HG02981 (cell line): ENCODE data around the gene ENGASE.

Source experiments
- ATAC-seq: cut with Tn5 transposase; IDR thresholded peaks from one replicate; pipeline ENCODE4 v1.9.1; 2021; ENCODE audit warnings: mild to moderate bottlenecking, moderate library complexity; ENCODE audit not compliant: unreplicated experiment

ENGASE gene

DNA sequence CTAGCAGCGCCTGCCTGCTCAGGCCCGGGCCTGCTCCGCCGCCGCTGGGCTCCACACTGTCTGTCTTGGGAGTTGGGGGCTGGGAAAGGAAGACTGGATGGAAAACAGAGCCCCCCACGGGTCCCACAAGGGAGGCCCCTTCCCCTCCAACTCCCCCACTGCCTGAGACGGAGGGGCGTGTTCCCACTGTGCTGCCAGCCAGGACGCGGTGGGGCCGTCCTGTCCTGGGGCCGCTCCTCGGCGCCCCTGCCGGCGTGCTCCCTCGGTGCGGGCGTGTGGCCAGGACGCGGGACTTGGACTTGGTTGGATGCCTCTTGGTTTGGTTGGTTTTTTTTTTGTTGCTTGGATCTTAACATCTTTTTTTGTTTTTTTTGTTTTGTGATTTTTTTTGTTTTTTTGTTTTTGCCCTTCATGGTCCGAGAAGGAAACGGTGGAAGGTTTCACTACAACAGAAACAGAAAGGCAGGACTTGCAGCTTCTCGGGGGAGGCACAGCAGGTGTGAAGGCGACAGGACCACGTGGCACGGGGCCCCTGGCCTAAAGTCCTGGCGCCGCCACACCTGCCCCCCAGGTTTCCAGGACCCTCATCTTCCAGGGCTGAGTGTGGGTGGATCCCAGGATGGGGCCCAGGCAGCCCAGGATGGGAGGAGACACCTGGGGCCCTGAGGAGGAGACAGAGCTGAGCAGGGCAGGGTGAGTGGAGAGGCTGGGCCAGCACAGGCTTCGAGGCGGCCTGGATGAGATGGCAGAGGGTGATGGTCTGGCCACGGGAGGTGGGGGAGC lies 16.0 kb downstream of the ENGASE start:
- ATAC-seq: no peak

DNA sequence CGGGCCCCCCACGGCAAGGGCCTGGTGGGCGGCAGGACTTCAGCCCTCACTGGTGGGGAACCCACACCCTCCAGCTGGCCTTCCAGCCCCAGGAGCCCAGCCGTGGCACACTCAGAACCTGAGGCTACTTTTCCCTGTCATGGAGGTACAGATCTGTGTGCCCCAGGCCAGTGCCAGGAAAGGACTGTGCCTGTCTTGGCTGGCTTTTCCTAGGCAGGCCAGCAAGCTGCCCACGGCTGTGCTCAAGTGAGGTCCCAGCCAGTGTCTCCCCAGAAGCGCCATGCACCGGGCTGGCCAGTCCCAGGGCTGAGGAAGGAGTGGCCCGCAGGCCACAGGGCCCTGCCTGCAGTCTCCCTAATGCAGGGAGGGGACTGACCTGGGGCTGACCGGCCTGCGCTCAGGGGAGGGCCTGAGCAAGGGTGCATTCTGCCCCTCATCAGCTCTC lies 16.6 kb downstream of the ENGASE start:
- no peak for ATAC-seq

DNA sequence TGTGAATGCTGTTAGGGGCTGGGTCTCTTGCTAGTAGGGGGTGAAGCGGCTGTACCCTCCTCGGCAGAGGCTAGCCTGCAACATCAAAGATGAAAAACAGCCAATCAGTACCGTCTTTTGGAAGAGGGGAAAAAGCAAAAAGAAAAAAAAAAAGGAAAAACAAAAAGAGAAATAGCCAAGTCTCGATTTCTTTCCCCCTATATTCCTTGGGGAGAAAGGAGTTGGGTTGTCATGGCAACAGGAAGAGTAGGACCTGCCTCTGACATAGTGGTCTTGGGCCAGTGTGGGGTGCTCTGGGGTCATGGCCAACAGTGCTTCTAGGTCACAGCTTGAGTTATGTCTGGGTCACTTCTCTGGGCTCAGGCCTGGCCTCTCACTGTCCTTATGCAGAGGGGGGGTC lies 17.9 kb downstream of the ENGASE start:
- ATAC-seq: no peak

DNA sequence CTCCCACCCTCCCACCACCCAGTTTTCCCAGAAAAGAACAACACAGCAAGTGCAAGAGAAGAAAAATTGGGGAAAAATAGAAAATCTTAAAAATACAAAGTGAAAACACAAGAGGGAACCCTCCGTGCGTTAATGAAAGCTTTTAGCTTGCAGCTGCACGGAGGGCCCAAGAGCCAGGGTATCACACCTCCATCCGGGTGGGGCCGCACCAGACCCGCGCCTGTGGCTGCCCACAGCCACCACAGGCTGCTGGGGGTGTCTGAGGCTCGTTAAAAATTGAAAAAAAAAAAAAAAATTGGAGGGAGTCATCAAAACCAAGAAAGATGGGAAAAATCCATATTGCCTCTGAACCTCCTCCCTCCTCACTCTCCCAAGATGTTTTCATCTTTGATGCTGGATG lies 18.6 kb downstream of the ENGASE start:
- no peak for ATAC-seq

DNA sequence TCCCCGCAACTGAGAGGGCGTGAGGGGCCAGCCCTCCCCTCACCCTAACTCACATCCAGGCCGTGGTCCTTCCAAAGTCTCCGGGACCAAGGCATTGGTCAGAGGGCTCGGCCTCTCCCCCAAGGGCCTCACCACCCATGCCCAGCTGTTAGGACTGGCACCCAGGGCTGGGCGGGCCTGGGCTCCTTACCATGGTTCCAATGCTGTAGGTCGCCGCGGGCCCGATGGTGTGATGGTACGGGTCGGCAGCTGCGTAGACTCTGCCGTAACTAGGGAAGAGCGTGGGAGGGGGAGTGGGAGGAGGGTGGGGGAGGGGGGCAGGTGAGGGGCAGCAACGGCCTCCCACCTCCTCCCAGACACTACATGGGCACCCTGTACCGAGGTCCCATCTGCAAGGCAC lies 19.6 kb downstream of the ENGASE start:
- ATAC-seq: no peak

DNA sequence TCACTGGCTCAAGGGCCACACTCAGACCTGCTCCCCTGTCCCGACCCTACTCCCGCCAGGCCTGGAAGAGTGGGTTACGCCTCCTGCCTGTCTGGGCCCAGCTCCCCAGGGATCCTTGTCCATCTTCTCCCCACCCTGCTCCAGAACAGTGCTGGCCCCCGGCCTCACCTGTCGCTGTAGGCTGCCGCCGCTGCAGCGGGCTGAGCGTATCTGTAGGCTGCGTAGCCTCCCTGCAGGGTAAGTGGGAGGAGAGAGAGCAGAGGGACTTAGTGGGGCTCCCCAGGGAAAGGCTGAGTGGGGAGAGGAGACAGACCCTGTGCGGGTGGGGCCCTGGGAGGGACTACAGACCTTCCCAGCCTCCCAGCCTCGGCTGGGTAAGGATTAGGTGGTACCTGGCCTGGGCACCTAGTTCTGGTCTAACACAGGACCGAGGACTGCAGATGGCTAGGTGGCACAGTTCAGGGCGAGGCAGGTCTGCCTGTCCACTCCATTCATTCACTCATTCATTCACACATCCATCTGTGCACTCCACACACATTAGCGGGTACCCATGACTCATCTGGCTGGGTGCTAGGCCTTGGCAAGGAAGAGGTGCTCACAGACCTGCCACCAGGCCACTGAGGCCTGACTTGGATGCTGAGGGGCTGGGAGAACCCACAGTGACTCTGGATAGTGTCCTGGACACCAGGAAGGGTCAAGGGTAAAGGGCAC lies 20.9 kb downstream of the ENGASE start:
- ATAC-seq: no peak

DNA sequence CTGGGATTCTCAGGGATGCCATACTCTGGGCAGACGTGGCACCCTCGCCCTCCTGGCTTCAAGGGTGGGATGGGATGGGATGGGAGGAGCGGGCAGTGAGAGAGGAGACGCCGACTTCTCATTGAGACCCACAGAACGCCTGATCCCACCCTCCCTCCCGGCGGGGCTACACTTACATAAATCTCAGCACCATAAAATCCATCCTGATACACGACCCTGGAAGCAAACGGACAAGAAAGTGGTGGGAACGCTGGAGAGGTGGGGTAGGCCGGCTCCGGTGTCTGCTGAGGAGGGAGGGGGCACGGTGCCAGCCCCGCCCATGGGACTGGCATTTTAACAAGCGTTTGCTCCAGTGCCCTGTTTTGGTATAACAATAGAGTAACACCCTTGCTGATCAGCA lies 21.9 kb downstream of the ENGASE start:
- no peak for ATAC-seq

DNA sequence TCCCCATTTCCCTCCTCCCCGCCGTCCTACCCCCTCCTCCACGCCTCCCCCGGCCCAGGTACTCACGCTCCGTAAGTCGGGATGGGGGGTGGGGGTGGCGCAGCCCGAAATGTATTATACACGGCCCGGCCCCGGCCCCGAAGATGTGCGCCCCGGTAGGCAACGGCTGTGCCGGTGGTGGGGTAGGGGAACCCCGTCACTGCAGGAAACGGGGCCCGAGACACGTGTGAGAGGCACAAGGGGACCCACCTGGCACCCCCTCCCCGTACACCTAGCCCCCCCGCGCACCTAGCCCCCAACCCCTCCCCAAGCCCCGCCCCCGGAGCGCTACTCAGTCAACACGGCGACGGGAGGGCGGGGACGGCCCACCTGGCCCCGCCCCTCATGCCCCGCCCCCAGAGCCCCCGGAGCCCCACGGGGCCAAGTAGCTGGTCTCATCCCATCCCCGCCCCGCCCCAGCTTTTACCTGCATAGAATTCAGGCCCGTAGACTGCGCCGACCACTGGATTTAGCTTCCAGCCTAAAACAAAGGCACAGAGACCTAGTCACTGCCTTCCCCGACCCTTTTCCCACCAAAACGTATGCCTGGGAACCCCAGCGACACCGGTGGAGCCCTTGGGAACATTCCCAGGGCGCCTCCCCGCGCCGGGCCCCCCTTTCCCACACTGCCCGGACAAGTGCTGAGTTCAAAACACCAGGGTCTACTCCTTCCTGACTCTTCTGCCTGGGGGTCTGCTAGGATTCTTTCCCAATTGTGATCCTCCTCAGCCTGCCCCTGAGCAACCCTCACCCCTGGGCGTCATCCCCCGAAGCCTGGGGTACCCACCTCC lies 22.8 kb downstream of the ENGASE start:
- ATAC-seq: no peak

DNA sequence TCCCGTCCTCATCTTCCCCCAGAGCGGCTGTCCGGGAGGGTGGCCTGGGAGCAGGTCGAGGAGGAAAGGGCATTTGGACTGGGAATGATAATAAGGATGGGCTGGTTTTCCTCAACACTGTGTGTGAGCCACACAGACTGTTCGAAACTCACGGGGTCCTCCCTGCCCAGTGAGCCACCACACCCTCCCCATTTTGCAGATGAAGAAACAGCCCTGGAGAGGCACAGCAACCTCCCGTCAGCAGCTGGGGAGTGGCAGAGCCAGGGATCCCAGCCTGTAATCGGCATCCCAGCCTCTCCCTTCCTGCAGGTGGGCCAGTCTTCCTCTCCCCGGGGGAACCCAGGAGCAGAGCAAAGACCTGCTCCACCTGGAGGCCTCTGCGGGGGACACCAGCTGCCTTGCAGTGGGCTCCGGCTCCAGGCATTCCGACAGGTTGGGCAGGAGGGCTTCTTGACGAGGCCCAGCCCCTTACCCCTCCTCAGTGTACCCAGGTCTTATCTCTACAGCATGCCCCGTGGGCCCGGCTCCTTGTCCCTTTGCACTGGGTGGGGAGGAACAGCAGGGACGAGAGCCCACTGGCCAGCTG lies 23.8 kb downstream of the ENGASE start:
- ATAC-seq: no peak

DNA sequence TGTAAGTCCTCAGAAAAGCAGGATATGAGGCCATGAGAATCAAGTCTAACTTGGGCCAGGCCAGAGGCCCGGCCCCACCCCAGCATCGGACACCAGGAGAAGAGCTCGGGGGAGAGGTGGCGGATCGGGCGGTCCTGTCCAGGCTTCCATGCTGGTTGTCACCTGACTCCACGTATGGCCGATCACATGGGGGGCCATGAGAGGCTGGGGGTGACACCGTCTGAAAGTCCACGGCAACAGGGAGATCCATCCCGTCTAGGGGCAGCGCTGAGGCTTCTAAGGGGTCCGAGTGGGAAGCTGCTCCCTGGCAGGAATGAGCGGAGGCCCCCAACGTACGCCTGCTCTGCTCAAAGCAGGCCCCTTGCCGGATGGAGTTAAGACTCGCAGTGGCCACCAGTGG lies 25.8 kb downstream of the ENGASE start:
- no peak for ATAC-seq

DNA sequence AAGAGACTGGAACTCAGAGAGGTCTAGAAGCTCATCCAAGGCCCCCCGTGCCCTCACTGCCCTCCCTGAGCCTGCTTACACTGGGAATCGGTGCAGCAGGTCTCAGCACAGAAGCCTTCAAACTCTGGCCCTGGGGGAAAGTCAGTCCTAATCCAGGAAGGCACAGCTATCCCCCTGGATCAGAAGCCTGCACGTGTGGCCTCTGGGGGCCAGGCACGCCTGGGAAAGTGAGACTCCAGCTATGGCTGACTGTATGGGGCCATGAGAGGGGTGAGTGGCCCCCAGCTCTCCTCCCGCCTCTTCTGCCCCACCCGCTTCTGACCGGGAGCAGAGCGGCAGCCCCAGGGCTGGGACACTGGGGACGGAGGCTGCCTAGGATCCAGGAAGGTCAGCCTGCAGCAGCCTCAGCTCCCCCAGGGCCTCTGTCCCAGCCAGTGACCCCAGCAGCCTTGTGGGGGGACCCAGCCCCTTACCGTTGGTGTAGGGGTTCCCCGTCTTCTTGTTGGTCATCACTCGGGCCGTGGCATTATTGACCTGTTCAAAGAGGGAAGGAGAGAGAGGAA lies 26.6 kb downstream of the ENGASE start:
- no peak for ATAC-seq

DNA sequence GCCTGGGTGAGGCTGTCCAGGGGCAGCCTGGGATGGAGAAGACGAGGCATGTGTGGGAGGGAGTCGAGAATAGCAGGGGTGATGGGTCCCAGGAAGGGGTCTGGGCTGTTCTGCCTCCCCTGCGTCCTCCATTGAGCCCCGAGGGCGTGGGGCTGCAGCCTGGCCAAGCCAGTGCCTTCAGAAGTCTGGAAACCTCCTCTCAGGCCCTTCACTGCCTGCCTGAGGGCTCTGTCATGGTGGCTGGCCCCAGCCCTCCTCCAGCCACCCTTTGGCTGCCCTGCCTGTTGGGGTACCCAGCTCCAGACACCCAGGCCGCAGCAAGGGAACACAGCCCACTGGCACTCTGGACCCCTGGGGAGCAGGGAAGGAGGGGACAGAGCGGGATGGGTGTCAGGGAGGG lies 27.6 kb downstream of the ENGASE start:
- no peak for ATAC-seq

DNA sequence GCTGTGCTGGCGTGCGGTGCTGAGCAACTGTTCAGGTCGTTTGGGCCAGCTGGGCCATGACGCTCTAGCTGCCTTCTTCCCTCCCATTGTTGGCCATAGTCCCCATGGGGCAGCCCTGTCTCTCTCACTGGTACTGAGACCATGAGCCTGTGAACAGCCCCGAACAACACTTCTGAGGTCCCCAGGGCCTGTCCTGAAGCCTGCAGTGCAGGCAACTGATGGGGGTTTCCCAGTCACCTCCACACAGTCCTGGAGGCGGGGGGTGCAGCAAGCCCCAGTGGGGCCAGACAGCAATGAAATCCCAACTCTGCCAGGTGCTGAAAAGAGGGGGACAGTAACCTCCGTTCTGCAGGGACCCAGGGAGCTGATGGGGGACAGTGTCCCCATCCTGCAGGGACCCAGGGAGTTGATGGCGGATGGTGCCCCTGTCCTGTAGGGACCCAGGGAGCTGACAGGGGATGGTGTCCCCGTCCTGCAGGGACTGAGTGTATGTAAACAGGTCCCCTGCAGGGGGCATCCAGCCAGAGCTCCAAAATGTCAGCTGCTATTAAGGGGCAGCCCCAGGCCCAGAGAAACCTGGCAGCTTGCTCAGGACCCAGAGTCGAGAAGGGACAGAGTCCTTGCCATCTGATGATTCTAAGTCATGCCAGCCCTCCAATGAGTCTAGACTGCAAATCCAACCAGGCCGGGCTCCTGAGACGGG lies 30.4 kb downstream of the ENGASE start:
- no peak for ATAC-seq

DNA sequence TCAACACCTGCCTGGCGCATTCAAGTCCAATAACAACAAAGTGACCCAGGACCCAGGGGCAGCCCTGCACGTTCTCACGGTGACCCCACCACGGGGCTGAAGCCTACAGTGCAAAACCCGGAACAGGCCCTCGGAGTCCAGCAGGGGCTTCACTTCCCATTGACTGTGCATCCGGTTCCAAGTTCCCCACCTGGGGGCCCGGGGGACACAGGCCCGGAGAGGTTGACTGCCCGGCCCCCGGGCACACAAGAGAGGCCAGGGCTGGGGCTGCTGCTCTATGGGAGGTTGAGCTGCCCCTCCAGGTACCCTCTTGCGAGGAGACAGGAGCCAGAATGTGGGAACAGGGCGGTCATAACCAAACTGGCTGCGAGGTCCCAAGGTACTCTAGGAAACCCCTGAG lies 31.3 kb downstream of the ENGASE start:
- no peak for ATAC-seq

DNA sequence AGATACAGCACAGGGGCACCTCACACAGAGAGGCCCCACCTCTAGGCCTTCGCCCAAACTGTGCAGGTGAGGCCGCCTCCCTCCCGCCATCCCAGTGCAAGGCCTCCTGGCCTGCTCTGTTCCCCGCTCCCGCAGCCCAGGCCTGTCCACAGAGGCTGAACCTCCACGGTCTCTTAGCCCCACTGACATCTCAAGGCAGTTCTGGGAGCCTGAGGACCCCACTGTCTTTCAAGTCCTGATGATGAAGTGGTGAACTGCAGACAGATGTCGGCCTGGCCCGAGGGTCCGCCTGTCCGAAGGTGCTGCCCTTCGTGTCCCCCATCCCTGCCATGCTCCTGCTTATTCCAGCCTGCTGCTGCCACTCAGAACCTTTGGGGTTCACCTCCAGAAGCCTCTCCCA lies 32.3 kb downstream of the ENGASE start:
- no peak for ATAC-seq

DNA sequence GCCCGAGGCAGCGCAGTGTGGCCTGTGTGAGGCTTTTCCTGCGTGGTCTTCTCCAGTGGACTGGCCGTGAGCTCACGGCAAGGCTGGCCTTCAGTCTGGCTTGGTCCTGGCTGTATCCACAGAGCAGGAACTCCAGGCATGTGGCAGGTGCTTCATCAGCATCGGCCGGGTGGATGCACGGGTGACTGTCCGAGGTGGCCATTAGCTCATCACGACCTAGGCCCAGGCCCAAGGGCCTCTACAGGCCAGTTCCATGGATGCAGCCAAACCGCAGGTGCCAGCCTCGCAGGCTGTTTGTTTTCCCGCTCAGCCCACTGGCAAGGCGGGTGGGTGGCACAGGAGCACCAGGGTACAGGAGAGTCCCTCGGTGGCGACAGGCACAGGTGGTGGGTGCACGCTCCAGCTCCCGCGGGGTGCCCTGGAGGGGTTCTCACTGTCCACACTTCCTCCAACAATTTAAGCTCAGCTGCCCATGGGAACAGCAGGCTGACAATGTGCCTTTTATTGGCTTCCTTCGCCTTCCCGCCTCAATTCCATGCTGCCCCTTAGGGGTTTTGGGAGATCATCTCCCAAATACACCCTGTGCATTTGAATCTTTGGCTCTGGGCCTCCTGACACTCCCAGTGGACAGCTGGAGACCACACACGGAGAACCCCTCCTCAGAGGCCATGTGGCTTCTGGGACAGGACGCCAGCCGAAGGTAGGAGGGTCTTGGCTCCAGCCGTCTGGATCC lies 33.0 kb downstream of the ENGASE start:
- no peak for ATAC-seq

DNA sequence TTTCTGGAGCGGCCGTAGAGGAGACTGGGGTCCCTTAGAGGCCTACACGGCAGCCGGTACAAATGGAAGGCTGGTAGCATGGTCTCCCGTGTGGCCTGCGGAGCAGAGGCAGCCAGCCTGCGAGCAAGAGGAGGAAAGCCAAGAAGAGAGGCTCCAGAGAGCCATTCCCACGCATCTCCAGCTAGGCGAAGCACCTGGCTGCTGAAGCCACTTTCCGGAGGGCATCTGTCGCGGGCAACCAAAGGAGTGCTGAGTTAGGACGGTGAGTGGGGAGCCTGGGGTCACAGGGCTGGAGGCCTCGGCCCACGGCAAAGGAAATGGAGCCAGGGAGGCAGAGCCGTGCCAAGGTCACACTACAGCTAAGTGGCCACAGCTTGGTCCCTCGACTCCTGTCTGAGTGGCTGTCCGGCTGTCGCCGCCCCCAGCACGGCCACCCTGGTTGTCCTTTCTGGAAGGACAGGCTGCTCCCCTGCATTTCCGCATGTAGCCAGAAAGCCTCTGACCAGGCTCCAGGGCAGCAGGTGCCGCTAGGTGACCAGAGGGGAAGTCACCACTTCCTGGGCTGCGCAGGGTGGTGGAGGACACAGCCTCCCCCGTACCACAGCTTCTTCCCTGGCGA lies 33.7 kb downstream of the ENGASE start:
- ATAC-seq: no peak

DNA sequence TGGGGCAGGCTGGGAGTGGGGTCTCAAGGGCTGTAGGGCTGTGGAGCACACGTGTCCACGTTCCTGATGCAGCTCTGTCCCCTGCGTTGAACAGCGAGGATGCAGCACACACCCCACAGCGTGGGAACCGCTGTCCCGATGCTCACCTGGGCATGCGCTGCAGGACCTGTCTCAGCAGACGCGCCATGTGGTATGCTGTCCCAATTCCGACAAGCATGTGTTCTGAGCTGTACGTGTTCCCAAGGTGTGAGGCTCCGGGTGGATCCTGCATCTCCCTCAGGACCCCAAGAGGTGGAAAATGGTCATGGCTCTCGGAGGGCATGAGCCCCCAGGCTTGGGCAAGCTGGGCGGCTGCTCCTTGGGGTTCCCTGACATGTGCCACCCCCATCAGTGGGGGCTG lies 34.2 kb downstream of the ENGASE start:
- ATAC-seq: no peak

DNA sequence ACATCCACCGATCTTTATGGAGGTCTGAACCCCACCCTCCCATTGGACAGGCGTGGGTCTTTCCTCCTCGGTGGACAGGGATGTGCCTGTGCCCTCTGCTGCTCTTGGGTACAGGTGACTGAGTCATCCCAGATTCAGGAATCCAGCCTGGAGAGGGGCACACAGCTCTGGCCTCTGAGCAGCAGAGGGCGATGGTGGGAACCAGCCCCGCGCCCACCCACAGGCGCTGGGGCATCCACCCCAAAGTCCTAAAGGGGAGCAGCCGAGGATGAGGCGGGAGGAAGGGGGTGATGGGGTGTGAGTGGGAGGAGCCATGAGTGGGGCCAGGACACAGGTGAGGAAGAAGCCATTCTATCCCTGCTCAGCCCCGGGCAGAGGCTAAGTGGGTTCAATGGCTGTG lies 35.0 kb downstream of the ENGASE start:
- ATAC-seq: no peak
